ENCODE data around the gene ATP6V1E1.
"Not testable (repeated sequence)": the region's sequence is repeated elsewhere in the genome, so short reads cannot be mapped to it uniquely, and the experiment has no call there.

ATP6V1E1 gene

DNA sequence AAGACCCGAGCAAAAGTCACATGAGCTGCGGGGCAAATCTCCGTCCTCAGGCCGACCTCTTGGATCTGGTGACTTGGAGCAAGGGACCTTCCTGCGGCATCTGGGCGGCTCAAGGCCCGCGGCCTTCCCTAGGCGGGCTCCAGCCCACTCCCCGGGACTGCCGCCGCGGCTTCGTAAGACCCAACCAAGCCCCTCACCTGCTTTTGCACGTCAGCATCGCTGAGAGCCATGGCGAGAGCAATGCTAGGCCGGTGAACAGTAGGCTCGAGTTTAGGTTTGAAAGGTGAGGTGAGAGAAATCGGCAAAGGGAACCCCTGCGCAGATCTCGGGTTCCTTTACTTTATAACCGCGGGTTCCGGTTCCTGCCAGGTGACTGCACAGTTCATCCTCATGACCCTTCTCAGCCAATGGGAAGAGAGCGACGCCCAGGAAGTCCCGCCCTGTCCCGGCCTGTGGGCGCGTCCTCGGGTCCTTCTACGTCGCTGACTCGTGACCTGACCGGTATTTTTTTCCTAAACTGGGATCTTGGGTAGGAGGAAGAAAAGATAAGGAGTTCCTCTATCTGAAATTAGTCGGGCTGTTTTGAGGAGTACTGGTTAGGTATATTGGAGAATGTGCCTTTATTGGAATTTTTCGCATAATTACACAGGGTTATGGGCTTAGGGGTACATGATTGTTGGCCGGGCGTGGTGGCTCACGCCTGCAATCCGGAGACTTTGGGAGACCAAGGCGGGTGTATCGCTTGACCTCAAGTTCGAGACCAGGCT, at the start of gene ATP6V1E1:
ATP6V1E1 (minus strand) TSS at position 344 of the 767 bp plus-strand sequence; CDS start at position 230, 114 bp downstream.
- peak; percentile 72 to 82 (median 74) for DNase-seq (ENCODE audit: low read depth in 2 of 3, low spot score in 2 of 3)

GRCh38 chr22:17675584-17675983, 47.0 kb upstream of the ATP6V1E1 start:
- DNase-seq (ENCODE audit: low read depth in 2 of 3, low spot score in 2 of 3) = no peak

GRCh38 chr22:17674152-17674551, 45.6 kb upstream of the ATP6V1E1 start:
- no peak for DNase-seq (ENCODE audit: low read depth in 2 of 3, low spot score in 2 of 3)

- DNase-seq (ENCODE audit: low read depth in 2 of 3, low spot score in 2 of 3) = no peak
Observed at GRCh38 chr22:17672417-17672991, 44.0 kb upstream of the ATP6V1E1 start.

DNA sequence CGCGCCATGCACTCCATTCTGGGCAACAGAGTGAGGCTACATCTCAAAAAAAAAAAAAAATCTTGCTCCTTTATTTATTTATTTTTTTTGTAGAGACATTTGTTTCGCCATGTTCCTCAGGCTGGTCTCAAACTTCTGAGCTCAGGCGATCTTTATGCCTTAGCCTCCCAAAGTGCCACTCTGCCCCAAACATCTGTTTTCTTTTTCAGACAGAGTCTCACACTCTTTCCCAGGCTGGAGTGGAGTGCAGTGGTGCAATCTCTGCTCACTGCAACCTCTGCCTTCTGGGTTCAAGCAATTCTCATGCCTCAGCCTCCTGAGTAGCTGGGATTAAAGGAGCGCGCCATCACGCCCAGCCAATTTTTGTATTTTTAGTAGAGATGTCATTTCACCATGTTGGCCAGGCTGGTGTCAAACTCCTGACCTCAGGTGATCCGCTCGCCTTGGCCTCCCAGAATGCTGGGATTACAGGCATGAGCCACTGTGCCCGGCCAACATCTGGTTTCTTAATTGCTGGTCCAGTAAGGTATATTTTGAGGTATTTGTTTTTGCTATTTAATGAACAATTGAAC, 43.1 kb upstream of the ATP6V1E1 start:
- not testable (repeated sequence) for DNase-seq (ENCODE audit: low read depth in 2 of 3, low spot score in 2 of 3)

- DNase-seq (ENCODE audit: low read depth in 2 of 3, low spot score in 2 of 3) = no peak
Observed at GRCh38 chr22:17665854-17666253, 37.3 kb upstream of the ATP6V1E1 start.

- DNase-seq (ENCODE audit: low read depth in 2 of 3, low spot score in 2 of 3) = no peak
Observed at GRCh38 chr22:17665248-17665647, 36.7 kb upstream of the ATP6V1E1 start.

DNA sequence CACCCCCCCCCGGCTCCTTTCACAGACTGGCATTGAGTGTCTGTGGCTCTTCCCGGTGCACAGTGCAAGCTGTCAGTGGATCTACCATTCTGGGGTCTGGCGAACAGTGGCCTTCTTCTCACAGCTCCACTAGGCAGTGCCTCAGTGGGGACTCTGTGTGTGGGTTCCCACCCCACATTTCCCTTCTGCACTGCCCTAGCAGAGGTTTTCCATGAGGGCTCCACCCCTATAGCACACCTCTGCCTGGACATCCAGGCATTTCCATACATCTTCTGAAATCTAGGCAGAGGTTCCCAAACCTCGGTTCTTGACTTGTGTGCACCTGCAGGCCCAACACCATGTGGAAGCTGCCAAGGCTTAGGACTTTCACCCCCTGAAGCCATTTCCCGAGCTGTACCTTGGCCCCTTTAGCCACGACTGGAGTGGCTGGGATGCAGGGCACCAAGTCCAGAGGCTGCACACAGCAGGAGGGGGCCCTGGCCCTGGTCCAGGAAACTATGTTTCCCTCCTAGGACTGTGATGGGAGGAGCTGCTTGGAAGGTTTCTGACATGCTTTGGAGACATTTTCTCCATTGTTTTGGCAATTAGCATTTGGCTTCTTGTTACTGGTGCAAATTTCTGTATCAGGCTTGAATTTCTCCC, 36.0 kb upstream of the ATP6V1E1 start:
- DNase-seq (ENCODE audit: low read depth in 2 of 3, low spot score in 2 of 3) = no peak

- no peak for DNase-seq (ENCODE audit: low read depth in 2 of 3, low spot score in 2 of 3)
Observed at GRCh38 chr22:17656870-17657395, 28.4 kb upstream of the ATP6V1E1 start.

DNA sequence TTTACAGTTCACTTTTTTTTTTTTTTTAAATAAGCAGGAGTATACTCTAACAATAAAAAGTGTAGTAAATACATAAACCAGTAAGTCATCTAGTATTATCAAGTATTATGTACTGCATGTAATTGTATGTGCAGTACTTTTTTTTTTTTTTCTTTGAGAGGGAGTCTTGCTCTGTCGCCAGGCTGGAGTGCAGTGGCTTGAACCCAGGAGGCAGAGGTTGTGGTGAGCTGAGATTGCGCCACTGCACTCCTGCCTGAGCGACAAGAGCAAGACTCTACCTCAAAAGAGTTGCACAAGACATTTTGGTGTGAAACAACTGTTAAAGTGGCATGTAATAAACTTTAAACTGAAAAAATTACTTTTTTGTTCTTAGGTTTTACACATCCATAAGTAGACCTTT, 26.7 kb upstream of the ATP6V1E1 start:
- DNase-seq (ENCODE audit: low read depth in 2 of 3, low spot score in 2 of 3) = no peak

DNA sequence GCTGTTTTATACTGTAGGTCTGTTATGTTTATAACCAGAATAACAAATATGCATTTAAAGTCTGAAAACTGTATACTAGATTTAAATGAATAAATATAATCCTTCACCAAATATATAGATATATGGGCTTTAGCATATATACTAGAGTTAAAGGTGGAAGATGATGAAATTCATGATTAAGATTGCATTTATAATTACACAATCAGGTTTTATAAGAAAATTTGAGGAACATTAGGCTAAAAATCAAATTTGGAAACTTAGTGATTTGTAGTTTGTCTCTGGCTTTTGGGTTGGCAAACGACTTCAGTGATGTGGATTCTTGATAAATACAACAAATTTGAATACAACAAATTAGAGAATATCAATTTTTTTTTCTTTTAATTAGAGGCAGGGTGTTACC, 20.0 kb upstream of the ATP6V1E1 start:
- no peak for DNase-seq (ENCODE audit: low read depth in 2 of 3, low spot score in 2 of 3)

- DNase-seq (ENCODE audit: low read depth in 2 of 3, low spot score in 2 of 3) = no peak
Observed at GRCh38 chr22:17647991-17648390, 19.4 kb upstream of the ATP6V1E1 start.

DNA sequence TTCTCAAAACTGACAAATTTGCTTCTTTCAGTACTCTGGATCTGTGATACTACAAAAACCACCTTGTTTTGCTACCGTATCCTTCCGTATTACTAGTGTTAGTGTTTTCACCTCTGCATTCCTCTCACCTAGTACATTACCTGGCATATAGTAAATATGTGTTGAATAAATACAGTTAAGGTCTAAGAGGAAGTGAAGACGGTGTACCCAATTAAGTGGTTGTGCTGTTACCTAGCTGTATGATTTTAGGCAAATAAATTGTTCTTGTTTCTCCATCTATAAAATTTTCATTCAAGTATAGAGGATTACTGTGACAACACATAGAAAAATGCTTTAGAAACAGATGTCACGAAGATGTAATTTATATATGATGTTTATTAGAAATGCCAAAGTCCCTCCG, 18.9 kb upstream of the ATP6V1E1 start:
- no peak for DNase-seq (ENCODE audit: low read depth in 2 of 3, low spot score in 2 of 3)

GRCh38 chr22:17642357-17642756, 13.8 kb upstream of the ATP6V1E1 start:
- DNase-seq (ENCODE audit: low read depth in 2 of 3, low spot score in 2 of 3) = not testable (repeated sequence)

DNA sequence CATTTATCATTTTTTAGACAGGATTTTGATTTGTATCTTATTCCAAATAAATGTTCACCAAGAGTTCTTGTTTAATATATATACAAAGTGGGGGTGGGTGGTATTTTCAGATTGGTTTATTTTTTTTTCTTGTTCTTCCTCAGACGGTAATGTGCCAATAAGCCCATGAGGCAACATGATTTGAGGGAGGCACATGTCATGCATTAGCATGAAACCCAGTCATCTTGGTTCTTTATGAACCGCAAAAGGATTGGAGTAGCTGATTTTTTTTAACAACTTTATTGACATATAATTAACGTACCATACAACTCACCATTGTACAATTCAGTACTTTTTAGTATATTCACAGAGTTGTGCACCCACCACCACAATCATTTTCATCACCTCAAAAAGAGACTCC, 12.7 kb upstream of the ATP6V1E1 start:
- no peak for DNase-seq (ENCODE audit: low read depth in 2 of 3, low spot score in 2 of 3)

- no peak for DNase-seq (ENCODE audit: low read depth in 2 of 3, low spot score in 2 of 3)
Observed at GRCh38 chr22:17639247-17639741, 10.7 kb upstream of the ATP6V1E1 start.

- DNase-seq (ENCODE audit: low read depth in 2 of 3, low spot score in 2 of 3) = peak; percentile 76 to 90 (median 78)
Observed at GRCh38 chr22:17638432-17639246, 10.1 kb upstream of the ATP6V1E1 start, which contains the start of gene BCL2L13. BCL2L13 (plus strand) TSS chr22:17638757; CDS start chr22:17655712, 16,955 bp downstream.

DNA sequence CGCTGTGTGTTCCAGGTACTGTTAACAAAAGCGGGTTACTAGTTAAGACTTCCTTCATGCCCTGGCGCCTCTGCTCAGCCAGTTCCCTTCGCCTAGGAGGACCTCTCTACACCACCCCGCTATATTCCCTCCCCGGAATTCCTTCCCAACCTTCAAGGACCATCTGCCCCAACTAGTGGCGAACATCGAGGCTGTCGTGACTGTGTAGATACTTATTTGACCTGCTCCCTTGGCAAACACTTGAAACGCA, 9.6 kb upstream of the ATP6V1E1 start:
- DNase-seq (ENCODE audit: low read depth in 2 of 3, low spot score in 2 of 3) = no peak

DNA sequence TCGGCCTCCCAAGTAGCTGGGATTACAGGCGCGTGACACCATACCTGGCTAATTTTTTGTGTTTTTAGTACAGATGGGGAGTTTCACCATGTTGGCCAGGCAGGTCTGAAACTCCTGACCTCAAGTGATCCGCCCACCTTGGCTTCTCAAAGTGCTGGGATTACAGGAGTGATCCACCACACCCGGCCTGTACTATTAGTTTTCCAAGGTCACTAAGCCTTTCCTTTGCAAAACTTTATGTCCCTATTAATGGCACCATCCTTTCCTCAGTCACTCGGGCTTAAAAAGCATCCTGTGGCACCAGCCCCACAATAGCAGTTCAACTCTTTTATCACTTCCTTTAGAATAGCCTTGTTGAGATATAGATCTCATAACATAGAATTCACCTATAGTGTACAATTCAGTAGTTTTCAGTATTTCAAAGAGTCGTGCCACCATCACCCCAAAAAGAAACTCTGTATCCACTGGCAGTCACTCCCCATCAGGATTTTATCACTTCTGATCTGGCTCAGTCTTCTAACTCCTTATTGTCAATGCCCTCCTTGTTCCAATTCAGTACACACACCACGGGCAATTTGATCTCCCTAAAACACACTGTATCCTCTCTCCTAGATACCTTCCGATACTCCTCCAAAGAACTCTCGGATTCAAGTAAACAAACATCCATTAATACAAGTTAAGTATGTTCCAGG, 9.1 kb upstream of the ATP6V1E1 start:
- no peak for DNase-seq (ENCODE audit: low read depth in 2 of 3, low spot score in 2 of 3)

DNA sequence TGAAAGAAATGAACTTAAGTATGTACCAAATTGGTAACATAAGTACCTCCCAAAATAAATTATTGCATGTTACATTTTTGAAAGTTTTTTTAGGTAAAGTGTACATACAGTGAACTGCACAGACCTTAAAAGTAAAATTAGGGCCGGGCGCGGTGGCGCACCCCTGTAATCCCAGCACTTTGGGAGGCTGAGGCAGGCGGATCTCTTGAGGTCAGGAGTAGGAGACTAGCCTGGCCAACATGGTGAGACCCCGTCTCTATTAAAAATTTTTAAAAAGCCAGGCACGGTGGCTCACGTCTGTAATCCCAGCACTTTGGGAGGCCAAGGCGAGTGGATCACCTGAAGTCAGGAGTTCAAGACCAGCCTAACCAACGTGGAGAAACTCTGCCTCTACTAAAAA, 8.3 kb upstream of the ATP6V1E1 start:
- DNase-seq (ENCODE audit: low read depth in 2 of 3, low spot score in 2 of 3) = not testable (repeated sequence)

All from activated CD8-positive, alpha-beta memory T cell treated with anti-CD3 and anti-CD28 coated beads for 48 hours (primary cell).